ENCODE results near the gene LPP. TPM values are rescaled to one million over a fixed set of nuclear protein-coding genes. Genes with fewer than 3 reads are reported as not detected.
A peak's percentile ranks its signal among the peaks of the same experiment; 100 is the strongest.

Gene LPP
- total and polyA plus RNA-seq, 8 donors: 8.0 to 885 (median 305) TPM

GRCh38 chr3:188524052-188524451 lies 370.1 kb downstream of the LPP start:
- intact Hi-C loops (cut with DNase I; ENCODE audit: low total_unique reads): no loop called here
- DNase-seq: no peak
- H3K27ac ChIP-seq: no peak overlapping the region
- H3K4me1 ChIP-seq: peaks cover 6 to 39% (median 21%) of the 10 kb centered on the region in 4 donors
- no peak for TF ChIP-seq EP300 (IDR thresholded peaks at IDR 0.05)
- TF ChIP-seq CTCF (IDR thresholded peaks at IDR 0.05): no peak
- TF ChIP-seq POLR2AphosphoS5 (IDR thresholded peaks at IDR 0.05): no peak
- no peak for TF ChIP-seq POLR2A (IDR thresholded peaks at IDR 0.05)
- H3K9me3 ChIP-seq: no peaks in the 10 kb centered on the region
- 58 to 94% (median 64%) methylated on average over 3 of the region's 3 CpGs for WGBS, 5 donors
- H3K27me3 ChIP-seq: no peaks in the 10 kb centered on the region
- no peak overlapping the region for H3K4me3 ChIP-seq
- peaks cover 0 to 27% (median 23%) of the 10 kb centered on the region in 4 donors for H3K36me3 ChIP-seq

GRCh38 chr3:188526057-188526456 lies 372.1 kb downstream of the LPP start:
- peak overlapping the region in 1 of 5 donors; percentile 26 for H3K27ac ChIP-seq
- no peak for TF ChIP-seq EP300 (IDR thresholded peaks at IDR 0.05)
- peaks cover 0 to 27% (median 23%) of the 10 kb centered on the region in 4 donors for H3K36me3 ChIP-seq
- intact Hi-C loops (cut with DNase I; ENCODE audit: low total_unique reads): no loop called here
- WGBS, 5 donors: 80 to 87% (median 84%) methylated on average over 5 of the region's 5 CpGs
- no peaks in the 10 kb centered on the region for H3K27me3 ChIP-seq
- no peaks in the 10 kb centered on the region for H3K9me3 ChIP-seq
- H3K4me1 ChIP-seq: peaks cover 0 to 33% (median 18%) of the 10 kb centered on the region in 4 donors
- no peak for DNase-seq
- H3K4me3 ChIP-seq: no peak overlapping the region

GRCh38 chr3:188527389-188527788 lies 373.4 kb downstream of the LPP start:
- Histone ChIP-seq H3K27ac (no peak overlapping the region), H3K4me3 (no peak overlapping the region), H3K27me3 (no peaks in the 10 kb centered on the region), H3K36me3 (peaks cover 0 to 27% (median 23%) of the 10 kb centered on the region in 4 donors), H3K4me1 (peaks cover 0 to 35% (median 17%) of the 10 kb centered on the region in 4 donors), H3K9me3 (no peaks in the 10 kb centered on the region)
- no peak for TF ChIP-seq EP300 (IDR thresholded peaks at IDR 0.05)
- intact Hi-C loops (cut with DNase I; ENCODE audit: low total_unique reads): no loop called here
- WGBS, 5 donors: 88 to 95% (median 93%) methylated on average over 2 of the region's 2 CpGs
- DNase-seq: no peak

- no peaks in the 10 kb centered on the region for H3K9me3 ChIP-seq
- TF ChIP-seq POLR2A (IDR thresholded peaks at IDR 0.05) (no peak), CTCF (IDR thresholded peaks at IDR 0.05) (no peak), EP300 (IDR thresholded peaks at IDR 0.05) (no peak)
- peaks cover 0 to 27% (median 23%) of the 10 kb centered on the region in 4 donors for H3K36me3 ChIP-seq
- intact Hi-C loops (cut with DNase I; ENCODE audit: low total_unique reads): no loop called here
- WGBS, 5 donors: 69 to 81% (median 77%) methylated on average over 3 of the region's 3 CpGs
- no peak for DNase-seq
- no peak overlapping the region for H3K27ac ChIP-seq
- no peak overlapping the region for H3K4me3 ChIP-seq
- no peaks in the 10 kb centered on the region for H3K27me3 ChIP-seq
- peaks cover 0 to 44% (median 18%) of the 10 kb centered on the region in 4 donors for H3K4me1 ChIP-seq
Observed at GRCh38 chr3:188528396-188528795, 374.4 kb downstream of the LPP start.

GRCh38 chr3:188529228-188529627 lies 375.3 kb downstream of the LPP start:
- H3K9me3 ChIP-seq: no peaks in the 10 kb centered on the region
- intact Hi-C loops (cut with DNase I; ENCODE audit: low total_unique reads): no loop called here
- WGBS, 5 donors: 85 to 96% (median 95%) methylated on average over 3 of the region's 3 CpGs
- no peak overlapping the region for H3K27ac ChIP-seq
- TF ChIP-seq EP300 (IDR thresholded peaks at IDR 0.05) (no peak), CTCF (IDR thresholded peaks at IDR 0.05) (no peak), POLR2AphosphoS5 (IDR thresholded peaks at IDR 0.05) (no peak), POLR2A (IDR thresholded peaks at IDR 0.05) (no peak)
- H3K4me1 ChIP-seq: peaks cover 0 to 51% (median 23%) of the 10 kb centered on the region in 4 donors
- no peak for DNase-seq
- H3K27me3 ChIP-seq: no peaks in the 10 kb centered on the region
- no peak overlapping the region for H3K4me3 ChIP-seq
- peaks cover 0 to 27% (median 23%) of the 10 kb centered on the region in 4 donors for H3K36me3 ChIP-seq

All from stomach (tissue), 9 donors.